ENCODE measurements around the gene DRG1. TPM values are rescaled to one million over a fixed set of nuclear protein-coding genes. Genes with fewer than 3 reads are reported as not detected.
"Not testable (repeated sequence)": the region's sequence is repeated elsewhere in the genome, so short reads cannot be mapped to it uniquely, and the experiment has no call there.

Gene DRG1
- total RNA-seq, 1 donor from 2014 or later, result 83.0 TPM

DNA sequence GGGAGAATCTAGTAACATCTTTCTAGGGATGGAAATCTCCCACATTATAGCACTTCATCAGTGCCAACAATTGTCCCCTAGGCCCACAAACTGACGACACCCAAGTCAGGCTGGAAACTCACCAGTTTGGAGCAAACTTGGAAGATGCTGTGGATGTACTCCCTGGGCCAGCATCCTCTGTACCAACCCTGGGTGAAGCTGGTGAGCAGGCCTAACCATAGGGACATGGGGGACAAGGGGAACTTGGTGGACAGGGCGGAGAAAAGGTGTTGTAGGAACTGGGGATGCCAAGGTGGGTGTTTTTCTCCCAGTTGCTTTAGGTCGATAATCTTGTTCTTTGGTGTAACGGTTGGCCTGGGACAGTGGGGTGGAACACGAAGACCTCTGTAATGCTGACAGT lies 42.2 kb downstream of the DRG1 start:
- intact Hi-C loops (cut with micrococcal nuclease), result no loop called here

GRCh38 chr22:31442768-31443489 lies 43.5 kb downstream of the DRG1 start:
- intact Hi-C loops (cut with micrococcal nuclease), result no loop called here

- intact Hi-C loops (cut with micrococcal nuclease), result no loop called here
These were observed 44.1 kb downstream of the DRG1 start for GRCh38 chr22:31443516-31443915.

DNA sequence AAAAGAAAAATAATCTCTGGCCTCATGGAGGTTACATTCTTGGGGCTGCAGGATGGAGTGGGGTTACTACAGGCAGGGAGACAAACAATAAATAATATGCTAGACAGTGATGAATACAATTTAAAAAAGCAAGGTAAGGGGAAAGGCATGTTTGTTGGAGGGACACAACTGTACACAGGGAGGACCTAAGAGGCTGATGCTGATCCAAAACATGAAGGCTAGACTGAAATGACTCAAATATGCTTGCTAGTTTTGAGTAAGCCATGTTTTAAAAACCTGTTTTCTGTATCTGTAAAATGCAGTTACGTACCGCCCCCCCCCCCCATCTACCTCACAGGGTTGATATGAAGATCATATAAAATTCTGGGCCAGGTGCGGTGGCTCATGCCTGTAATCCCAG lies 46.2 kb downstream of the DRG1 start:
- intact Hi-C loops (cut with micrococcal nuclease), result no loop called here

DNA sequence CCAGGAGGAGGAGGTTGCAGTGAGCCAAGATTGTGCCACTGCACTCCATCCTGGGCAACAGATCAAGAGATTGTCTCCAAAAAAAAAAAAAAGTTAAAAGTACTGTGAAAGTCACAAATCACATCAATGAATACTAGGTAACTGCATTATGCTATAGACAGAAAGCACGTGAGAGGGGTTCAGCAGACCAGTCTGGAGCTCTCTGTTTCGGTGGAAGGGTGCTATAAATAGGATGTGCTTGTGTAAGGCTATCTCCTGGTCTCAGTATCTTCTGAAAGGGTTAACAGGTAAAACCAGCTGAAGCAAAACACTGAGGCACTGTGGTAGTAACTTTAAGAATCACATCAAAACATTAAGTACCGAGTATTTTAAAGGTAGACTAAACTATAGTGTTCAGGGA lies 46.8 kb downstream of the DRG1 start:
- intact Hi-C loops (cut with micrococcal nuclease), result no loop called here

DNA sequence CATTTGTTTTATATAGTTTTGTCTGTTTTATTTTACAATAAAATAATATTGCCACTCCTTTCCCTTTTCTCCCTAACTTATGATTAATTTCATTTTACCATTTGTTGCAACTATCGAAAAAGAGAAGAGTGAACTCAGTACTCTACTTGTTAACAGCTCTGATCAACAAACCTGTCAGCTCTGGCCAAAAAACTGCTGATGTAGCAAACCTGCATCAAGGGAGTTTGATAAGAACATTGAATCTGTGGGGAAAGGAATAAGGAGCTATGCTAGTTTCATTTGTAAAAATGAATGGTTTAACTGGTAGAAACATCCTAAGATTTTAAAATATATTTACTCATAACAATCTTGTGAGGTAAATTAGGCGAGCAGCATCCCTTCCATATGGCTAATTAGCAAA lies 47.4 kb downstream of the DRG1 start:
- intact Hi-C loops (cut with micrococcal nuclease), result no loop called here

DNA sequence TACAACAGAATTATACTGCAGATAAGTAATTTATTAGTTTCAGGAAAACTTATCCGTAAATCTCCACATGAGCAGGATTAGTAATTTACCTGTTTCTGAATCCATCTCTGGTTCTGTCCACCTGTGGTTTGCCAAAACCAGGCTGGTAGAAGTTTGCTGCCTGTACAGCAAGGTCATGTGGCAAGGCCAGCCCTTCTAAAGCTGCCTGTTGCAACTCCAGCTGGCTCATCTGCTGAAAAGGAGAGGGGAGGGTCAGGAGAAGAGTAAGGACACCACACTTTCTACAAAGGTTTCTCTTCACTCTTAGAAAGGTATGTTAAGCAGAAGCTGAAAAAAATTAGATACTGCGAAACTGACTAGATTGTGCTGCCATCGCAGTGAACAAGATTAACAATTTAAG lies 47.9 kb downstream of the DRG1 start:
- intact Hi-C loops (cut with micrococcal nuclease), result no loop called here

DNA sequence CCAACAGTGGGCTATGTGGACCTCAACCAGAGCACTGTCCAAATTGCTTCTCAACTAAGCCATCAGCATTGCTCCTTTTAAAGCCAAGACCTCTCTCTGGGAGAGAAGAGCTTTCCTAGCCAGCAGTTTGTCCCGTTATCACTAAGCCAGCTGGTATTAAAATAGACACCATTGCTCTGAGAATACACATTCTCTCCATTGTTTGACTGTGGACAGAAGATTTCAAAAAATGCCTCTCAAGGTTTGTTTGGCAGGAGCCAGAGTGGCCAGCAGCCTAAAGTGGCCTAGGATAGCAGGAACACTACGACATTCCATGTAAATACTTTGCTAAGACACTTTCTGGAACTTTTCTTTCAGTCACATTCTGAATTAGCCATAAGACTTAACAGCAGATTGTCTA lies 49.0 kb downstream of the DRG1 start:
- intact Hi-C loops (cut with micrococcal nuclease), result no loop called here

DNA sequence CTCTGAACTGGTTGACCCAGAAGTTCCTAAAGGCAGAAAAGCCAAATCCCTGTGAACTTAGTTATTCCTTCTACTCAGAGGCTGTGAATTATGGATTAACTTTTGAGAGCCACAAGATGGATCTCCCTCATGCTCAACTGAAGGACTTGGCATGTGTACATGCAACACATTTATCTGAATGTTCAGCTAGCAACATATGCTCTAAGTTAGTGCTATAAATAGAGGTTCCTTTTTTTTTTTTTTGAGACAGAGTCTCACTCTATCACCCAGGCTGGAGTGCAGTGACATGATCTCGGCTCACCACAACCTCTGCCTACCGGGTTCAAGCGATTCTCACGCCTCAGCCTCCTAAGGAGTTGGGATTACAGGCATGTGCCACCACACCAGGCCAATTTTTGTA lies 50.1 kb downstream of the DRG1 start:
- intact Hi-C loops (cut with micrococcal nuclease), result no loop called here

GRCh38 chr22:31451709-31452571 lies 52.5 kb downstream of the DRG1 start:
- intact Hi-C loops (cut with micrococcal nuclease), result loop anchor here (1.0 kb wide), 1 partner anchor 181 kb away; no protein-coding TSS in a partner anchor

DNA sequence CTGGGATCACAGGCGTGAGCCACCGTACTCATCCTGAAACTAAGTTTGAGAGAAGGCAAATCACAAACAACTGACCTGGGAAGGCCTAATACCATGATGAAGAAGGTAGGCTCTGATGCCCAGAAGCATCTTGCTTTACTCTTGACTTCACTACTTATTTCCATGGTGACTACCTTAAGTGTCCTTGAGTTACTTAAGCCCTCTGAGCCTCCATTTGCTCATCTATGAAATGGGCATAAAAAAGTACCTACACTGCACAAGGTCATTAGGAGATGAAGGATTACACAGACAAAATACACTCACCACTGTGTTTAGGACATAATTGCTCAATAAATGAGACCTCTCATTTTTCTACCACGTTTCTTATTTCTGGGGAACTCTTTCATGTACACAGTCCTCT lies 62.3 kb downstream of the DRG1 start:
- intact Hi-C loops (cut with micrococcal nuclease), result no loop called here

- intact Hi-C loops (cut with micrococcal nuclease), result no loop called here
These were observed 65.9 kb downstream of the DRG1 start for GRCh38 chr22:31465307-31465706.

DNA sequence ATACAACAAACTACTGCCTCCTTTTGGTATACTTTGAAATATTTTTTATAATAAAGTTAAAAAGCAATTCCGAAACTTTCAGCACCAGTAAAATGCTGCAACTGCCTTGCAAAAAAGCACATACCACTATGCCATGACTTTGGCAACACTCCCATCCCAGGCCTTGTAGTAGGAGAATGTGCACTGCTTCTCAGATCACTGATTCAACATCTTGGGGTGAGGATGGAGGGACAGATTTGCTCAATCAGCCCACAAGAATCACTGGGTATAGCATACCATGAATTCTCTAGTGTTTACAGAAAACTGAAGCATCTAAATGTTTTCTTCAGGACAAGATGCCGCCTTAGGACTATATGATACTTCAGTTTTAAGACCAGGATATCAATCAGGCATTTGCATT lies 75.3 kb downstream of the DRG1 start:
- intact Hi-C loops (cut with micrococcal nuclease), result no loop called here

DNA sequence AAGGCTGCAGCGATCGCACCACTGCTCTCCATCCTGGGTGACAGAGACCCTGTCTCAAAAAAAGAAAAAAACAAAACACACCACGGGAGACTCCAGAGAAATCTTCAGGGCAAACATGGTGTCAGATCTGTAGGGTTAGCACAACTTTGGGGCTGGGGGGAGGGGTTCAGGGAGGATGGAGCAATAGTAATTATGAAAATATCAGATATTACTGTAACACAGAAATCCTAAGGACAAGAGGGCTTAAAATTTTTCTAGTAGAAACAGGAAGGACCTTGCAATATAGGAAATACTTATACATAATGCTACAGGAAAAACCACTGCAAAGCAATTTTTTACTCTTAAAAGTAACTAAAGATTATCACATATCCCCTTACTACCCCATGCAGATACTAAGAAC lies 76.4 kb downstream of the DRG1 start:
- intact Hi-C loops (cut with micrococcal nuclease), result no loop called here

GRCh38 chr22:31477329-31477728 lies 77.9 kb downstream of the DRG1 start:
- intact Hi-C loops (cut with micrococcal nuclease), result no loop called here

DNA sequence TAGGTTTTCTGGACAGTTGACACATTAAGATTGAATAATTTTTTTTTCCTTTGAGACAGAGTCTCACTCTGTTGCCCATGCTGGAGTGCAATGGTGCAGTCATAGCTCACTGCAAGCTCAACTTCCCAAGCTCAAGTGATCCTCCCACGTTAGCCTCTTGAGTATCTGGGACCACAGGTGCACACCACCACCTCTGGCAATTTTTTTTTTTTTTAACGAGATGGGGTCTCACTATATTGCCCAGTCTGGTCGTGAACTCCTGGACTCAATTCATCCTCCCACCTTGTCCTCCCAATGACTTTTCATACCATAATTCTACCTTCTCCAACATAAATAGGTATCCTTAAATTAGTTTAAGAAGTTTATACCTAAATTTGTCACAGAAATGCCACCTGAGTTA lies 81.7 kb downstream of the DRG1 start:
- intact Hi-C loops (cut with micrococcal nuclease), result no loop called here

- intact Hi-C loops (cut with micrococcal nuclease), result not testable (repeated sequence)
These were observed 83.1 kb downstream of the DRG1 start for GRCh38 chr22:31482470-31482869.

Other genes starting within 250 kb of the DRG1 start
- gene RNF185, start 239.4 kb upstream of the DRG1 start, total RNA-seq, result 18.2 and 19.6 TPM in 2 replicates
- gene LIMK2, start 187.3 kb upstream of the DRG1 start, total RNA-seq, result 48.5 and 50.2 TPM in 2 replicates
- gene PIK3IP1, start 107.1 kb upstream of the DRG1 start, total RNA-seq, result 25.7 and 26.9 TPM in 2 replicates
- gene PATZ1, start 53.3 kb upstream of the DRG1 start, total RNA-seq, result 34.1 and 34.4 TPM in 2 replicates
- 35.3 and 42.3 TPM in 2 replicates for gene EIF4ENIF1, start 90.2 kb downstream of the DRG1 start, total RNA-seq
- 169 and 188 TPM in 2 replicates for gene SFI1, start 96.9 kb downstream of the DRG1 start, total RNA-seq